Measurements from ENCODE around the gene SYNE2.

DNA sequence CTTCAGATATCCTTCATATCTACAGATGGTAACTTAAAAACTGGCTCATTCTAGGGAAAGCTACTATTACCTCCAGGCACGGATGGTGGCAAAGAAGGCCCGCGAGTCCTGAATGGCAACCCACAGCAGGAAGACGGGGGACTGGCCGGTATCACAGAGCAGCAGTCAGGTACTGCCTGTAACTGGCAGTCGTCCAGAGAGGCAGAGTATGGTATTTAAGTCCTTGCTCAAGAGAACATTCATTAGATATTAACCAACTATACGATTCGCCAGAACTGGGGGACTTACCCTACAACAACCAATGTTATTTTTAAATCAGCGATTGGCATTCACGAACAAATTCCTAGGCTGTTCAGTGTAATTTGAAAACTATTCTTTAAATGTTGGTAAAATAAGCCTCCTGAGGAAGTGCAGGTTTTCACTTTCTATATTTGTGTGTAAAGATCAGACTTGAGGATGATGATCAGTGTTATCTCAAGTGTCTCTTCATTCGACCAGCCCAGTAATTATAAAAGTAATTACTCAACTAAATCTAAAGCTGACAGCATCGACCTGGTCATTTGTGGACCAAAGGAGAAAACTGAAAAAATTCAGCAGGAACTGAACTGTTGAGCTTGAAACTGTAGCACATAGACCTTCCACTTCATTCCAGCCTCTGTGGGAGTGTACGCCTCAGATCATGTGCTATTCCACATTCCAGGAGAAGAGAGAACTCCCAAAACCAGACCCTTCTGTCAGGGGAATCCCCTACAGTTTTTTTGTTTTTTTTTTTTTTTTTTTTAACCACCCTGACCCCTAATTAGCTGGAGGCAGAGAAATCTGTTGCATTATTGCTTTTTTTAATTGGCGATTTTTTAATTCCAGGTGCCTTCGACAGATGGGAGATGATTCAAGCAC, 365.8 kb downstream of the SYNE2 start:
- TF ChIP-seq, protein P1, sequence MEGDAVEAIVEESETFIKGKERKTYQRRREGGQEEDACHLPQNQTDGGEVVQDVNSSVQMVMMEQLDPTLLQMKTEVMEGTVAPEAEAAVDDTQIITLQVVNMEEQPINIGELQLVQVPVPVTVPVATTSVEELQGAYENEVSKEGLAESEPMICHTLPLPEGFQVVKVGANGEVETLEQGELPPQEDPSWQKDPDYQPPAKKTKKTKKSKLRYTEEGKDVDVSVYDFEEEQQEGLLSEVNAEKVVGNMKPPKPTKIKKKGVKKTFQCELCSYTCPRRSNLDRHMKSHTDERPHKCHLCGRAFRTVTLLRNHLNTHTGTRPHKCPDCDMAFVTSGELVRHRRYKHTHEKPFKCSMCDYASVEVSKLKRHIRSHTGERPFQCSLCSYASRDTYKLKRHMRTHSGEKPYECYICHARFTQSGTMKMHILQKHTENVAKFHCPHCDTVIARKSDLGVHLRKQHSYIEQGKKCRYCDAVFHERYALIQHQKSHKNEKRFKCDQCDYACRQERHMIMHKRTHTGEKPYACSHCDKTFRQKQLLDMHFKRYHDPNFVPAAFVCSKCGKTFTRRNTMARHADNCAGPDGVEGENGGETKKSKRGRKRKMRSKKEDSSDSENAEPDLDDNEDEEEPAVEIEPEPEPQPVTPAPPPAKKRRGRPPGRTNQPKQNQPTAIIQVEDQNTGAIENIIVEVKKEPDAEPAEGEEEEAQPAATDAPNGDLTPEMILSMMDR (IDR thresholded peaks at IDR 0.05), result no peak
- no peak for TF ChIP-seq POLR2A (IDR thresholded peaks at IDR 0.05)
- no peak for TF ChIP-seq EP300 (IDR thresholded peaks at IDR 0.05)
